Astrocyte (in vitro differentiated cells and primary cell): ENCODE data around the gene ODAPH.

Experiments
- CTCF ChIP-seq: IDR thresholded peaks from 2 replicates; pipeline ENCODE4 v1.5.1; 2011; ENCODE audit warnings: low read depth, mild to moderate bottlenecking, inconsistent platforms, low read length, moderate library complexity; ENCODE audit not compliant: insufficient read depth
- EZH2 ChIP-seq: IDR thresholded peaks from 2 replicates; pipeline ENCODE4 v1.6.1; 2012; ENCODE audit warnings: mild to moderate bottlenecking, low read length, inconsistent platforms; ENCODE audit not compliant: insufficient read depth

GRCh38 chr4:75544870-75545269 is 11.0 kb upstream of the ODAPH start:
- TF ChIP-seq CTCF (no peak), EZH2 (no peak)
